PC-9 (cell line): Measurements from ENCODE around the gene BABAM1.

Experiments
- EZH2 ChIP-seq: fragments of 200-600 bp; sonication (generic); IDR thresholded peaks from 2 replicates; pipeline ENCODE4 v1.8.0; 2017; ENCODE audit warnings: antibody characterized with exemption, low read depth
- TF ChIP-seq, protein P1 (sequence below): fragments of 200-600 bp; sonication (generic); conservative IDR thresholded peaks from 2 replicates; pipeline ENCODE4 v1.6.1; 2017; ENCODE audit warnings: mixed run types, antibody characterized with exemption, mild to moderate bottlenecking, moderate library complexity

DNA sequence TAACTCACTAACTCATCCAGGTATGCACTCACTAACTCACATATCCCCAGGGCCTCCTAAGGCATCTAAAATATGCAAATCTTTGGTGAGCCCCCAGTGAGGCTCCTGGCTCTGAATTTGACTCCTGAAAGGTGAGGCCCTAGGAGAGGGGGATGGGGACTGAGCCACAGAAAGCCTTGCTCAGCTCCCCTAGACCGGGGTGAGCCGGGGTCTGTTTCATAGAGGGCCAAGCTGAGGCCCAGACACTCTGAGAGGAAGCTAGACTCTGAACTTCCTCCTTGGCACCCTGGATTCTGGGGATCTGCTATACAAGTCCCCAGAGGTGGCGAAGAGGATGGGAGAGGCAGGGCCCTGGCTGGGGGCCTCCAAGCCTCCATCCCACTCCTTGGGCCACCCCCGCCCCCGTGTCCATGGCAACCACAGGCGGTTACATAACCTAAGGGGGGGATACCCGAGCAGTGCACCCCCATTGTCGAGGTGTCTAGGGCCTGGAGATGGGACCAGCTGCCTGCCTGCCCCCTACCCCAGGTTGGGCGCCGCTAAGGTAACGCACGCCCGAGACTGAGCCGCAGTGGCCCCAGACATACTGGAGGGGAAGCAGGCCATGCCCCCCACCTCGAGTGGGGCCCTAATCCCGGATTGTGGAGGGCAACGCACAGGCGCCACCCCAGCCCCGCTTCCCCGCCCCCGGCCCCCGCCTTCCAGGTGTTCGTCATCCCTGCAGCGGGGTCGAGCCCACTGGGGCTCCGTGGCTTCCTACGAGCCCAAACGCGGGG is 35.3 kb downstream of the BABAM1 start:
- no peak for TF ChIP-seq EZH2
- TF ChIP-seq, protein P1, sequence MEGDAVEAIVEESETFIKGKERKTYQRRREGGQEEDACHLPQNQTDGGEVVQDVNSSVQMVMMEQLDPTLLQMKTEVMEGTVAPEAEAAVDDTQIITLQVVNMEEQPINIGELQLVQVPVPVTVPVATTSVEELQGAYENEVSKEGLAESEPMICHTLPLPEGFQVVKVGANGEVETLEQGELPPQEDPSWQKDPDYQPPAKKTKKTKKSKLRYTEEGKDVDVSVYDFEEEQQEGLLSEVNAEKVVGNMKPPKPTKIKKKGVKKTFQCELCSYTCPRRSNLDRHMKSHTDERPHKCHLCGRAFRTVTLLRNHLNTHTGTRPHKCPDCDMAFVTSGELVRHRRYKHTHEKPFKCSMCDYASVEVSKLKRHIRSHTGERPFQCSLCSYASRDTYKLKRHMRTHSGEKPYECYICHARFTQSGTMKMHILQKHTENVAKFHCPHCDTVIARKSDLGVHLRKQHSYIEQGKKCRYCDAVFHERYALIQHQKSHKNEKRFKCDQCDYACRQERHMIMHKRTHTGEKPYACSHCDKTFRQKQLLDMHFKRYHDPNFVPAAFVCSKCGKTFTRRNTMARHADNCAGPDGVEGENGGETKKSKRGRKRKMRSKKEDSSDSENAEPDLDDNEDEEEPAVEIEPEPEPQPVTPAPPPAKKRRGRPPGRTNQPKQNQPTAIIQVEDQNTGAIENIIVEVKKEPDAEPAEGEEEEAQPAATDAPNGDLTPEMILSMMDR = no peak
